ENCODE measurements around the gene SV2C. TPM values are rescaled to one million over a fixed set of nuclear protein-coding genes. Genes with fewer than 3 reads are reported as not detected.

SV2C gene
- total and polyA plus RNA-seq, 9 donors: under 0.01 to 0.09 (median 0.03) TPM; not detected in 1

GRCh38 chr5:76197726-76198125 is 114.5 kb downstream of the SV2C start:
- no peaks in the 10 kb centered on the region for H3K27me3 ChIP-seq (ENCODE audit: control insufficient read depth, insufficient read depth, low read length)
- DNase-seq: no peak
- H3K9me3 ChIP-seq (replicated peaks; ENCODE audit: control insufficient read depth, low read depth, low read length): no peaks in the 10 kb centered on the region
- no CpG with 5 or more reads among the region's 3 CpGs for WGBS (ENCODE audit: insufficient coverage)
- H3K4me1 ChIP-seq (ENCODE audit: control insufficient read depth, insufficient read depth, low read length): no peaks in the 10 kb centered on the region
- no peak overlapping the region for H3K27ac ChIP-seq (ENCODE audit: low read length)
- H3K36me3 ChIP-seq (ENCODE audit: control insufficient read depth, insufficient read depth, low read length): no peaks in the 10 kb centered on the region
- H3K4me3 ChIP-seq (ENCODE audit: low read length): no peak overlapping the region

GRCh38 chr5:76199336-76200318 is 116.4 kb downstream of the SV2C start:
- Histone ChIP-seq H3K27ac (ENCODE audit: low read length) (no peak overlapping the region), H3K27me3 (ENCODE audit: control insufficient read depth, insufficient read depth, low read length) (no peaks in the 10 kb centered on the region), H3K4me1 (ENCODE audit: control insufficient read depth, insufficient read depth, low read length) (no peaks in the 10 kb centered on the region), H3K36me3 (ENCODE audit: control insufficient read depth, insufficient read depth, low read length) (no peaks in the 10 kb centered on the region), H3K4me3 (ENCODE audit: low read length) (no peak overlapping the region), H3K9me3 (replicated peaks; ENCODE audit: control insufficient read depth, low read depth, low read length) (no peaks in the 10 kb centered on the region)
- peak; percentile 55 for DNase-seq
- WGBS (ENCODE audit: insufficient coverage): 27% methylated on average over 4 of the region's 6 CpGs

- no peaks in the 10 kb centered on the region for H3K36me3 ChIP-seq (ENCODE audit: control insufficient read depth, insufficient read depth, low read length)
- no peaks in the 10 kb centered on the region for H3K4me1 ChIP-seq (ENCODE audit: control insufficient read depth, insufficient read depth, low read length)
Observed at GRCh38 chr5:76202182-76202581, 119.0 kb downstream of the SV2C start.

GRCh38 chr5:76204191-76204590 is 121.0 kb downstream of the SV2C start:
- no peaks in the 10 kb centered on the region for H3K36me3 ChIP-seq (ENCODE audit: control insufficient read depth, insufficient read depth, low read length)
- DNase-seq: no peak
- H3K27me3 ChIP-seq (ENCODE audit: control insufficient read depth, insufficient read depth, low read length): no peaks in the 10 kb centered on the region
- no peak overlapping the region for H3K27ac ChIP-seq (ENCODE audit: low read length)
- no peak overlapping the region for H3K4me3 ChIP-seq (ENCODE audit: low read length)
- no peaks in the 10 kb centered on the region for H3K4me1 ChIP-seq (ENCODE audit: control insufficient read depth, insufficient read depth, low read length)
- no peaks in the 10 kb centered on the region for H3K9me3 ChIP-seq (replicated peaks; ENCODE audit: control insufficient read depth, low read depth, low read length)
- WGBS (ENCODE audit: insufficient coverage): no CpG with 5 or more reads among the region's 1 CpG

More at GRCh38 chr5:76202182-76202581, 119.0 kb downstream of the SV2C start:
- Histone ChIP-seq H3K4me3 (ENCODE audit: low read length) (no peak overlapping the region), H3K9me3 (replicated peaks; ENCODE audit: control insufficient read depth, low read depth, low read length) (no peaks in the 10 kb centered on the region), H3K27me3 (ENCODE audit: control insufficient read depth, insufficient read depth, low read length) (no peaks in the 10 kb centered on the region), H3K27ac (ENCODE audit: low read length) (no peak overlapping the region)
- no peak for DNase-seq
- 80% methylated on average over 2 of the region's 5 CpGs for WGBS (ENCODE audit: insufficient coverage)

- Histone ChIP-seq H3K27ac (ENCODE audit: low read length) (no peak overlapping the region), H3K27me3 (ENCODE audit: control insufficient read depth, insufficient read depth, low read length) (no peaks in the 10 kb centered on the region), H3K4me3 (ENCODE audit: low read length) (no peak overlapping the region), H3K4me1 (ENCODE audit: control insufficient read depth, insufficient read depth, low read length) (no peaks in the 10 kb centered on the region), H3K9me3 (replicated peaks; ENCODE audit: control insufficient read depth, low read depth, low read length) (no peaks in the 10 kb centered on the region), H3K36me3 (ENCODE audit: control insufficient read depth, insufficient read depth, low read length) (no peaks in the 10 kb centered on the region)
- peak; percentile 5 for DNase-seq
- WGBS (ENCODE audit: insufficient coverage): 50% methylated on average over 1 of the region's 3 CpGs
Observed at GRCh38 chr5:76204713-76205112, 121.5 kb downstream of the SV2C start.

GRCh38 chr5:76207120-76207519 is 123.9 kb downstream of the SV2C start:
- no CpG with 5 or more reads among the region's 2 CpGs for WGBS (ENCODE audit: insufficient coverage)
- no peaks in the 10 kb centered on the region for H3K27me3 ChIP-seq (ENCODE audit: control insufficient read depth, insufficient read depth, low read length)
- no peaks in the 10 kb centered on the region for H3K4me1 ChIP-seq (ENCODE audit: control insufficient read depth, insufficient read depth, low read length)
- no peaks in the 10 kb centered on the region for H3K9me3 ChIP-seq (replicated peaks; ENCODE audit: control insufficient read depth, low read depth, low read length)
- DNase-seq: no peak
- no peak overlapping the region for H3K4me3 ChIP-seq (ENCODE audit: low read length)
- H3K27ac ChIP-seq (ENCODE audit: low read length): no peak overlapping the region
- no peaks in the 10 kb centered on the region for H3K36me3 ChIP-seq (ENCODE audit: control insufficient read depth, insufficient read depth, low read length)

GRCh38 chr5:76209297-76209696 is 126.1 kb downstream of the SV2C start:
- DNase-seq: no peak
- H3K27me3 ChIP-seq (ENCODE audit: control insufficient read depth, insufficient read depth, low read length): no peaks in the 10 kb centered on the region
- no peak overlapping the region for H3K27ac ChIP-seq (ENCODE audit: low read length)
- no peak overlapping the region for H3K4me3 ChIP-seq (ENCODE audit: low read length)
- H3K36me3 ChIP-seq (ENCODE audit: control insufficient read depth, insufficient read depth, low read length): no peaks in the 10 kb centered on the region
- 88% methylated on average over 1 of the region's 2 CpGs for WGBS (ENCODE audit: insufficient coverage)
- no peaks in the 10 kb centered on the region for H3K4me1 ChIP-seq (ENCODE audit: control insufficient read depth, insufficient read depth, low read length)
- H3K9me3 ChIP-seq (replicated peaks; ENCODE audit: control insufficient read depth, low read depth, low read length): no peaks in the 10 kb centered on the region

GRCh38 chr5:76210946-76211345 is 127.8 kb downstream of the SV2C start:
- DNase-seq: no peak
- H3K4me1 ChIP-seq (ENCODE audit: control insufficient read depth, insufficient read depth, low read length): no peaks in the 10 kb centered on the region
- no peak overlapping the region for H3K4me3 ChIP-seq (ENCODE audit: low read length)
- no peaks in the 10 kb centered on the region for H3K36me3 ChIP-seq (ENCODE audit: control insufficient read depth, insufficient read depth, low read length)
- no peaks in the 10 kb centered on the region for H3K9me3 ChIP-seq (replicated peaks; ENCODE audit: control insufficient read depth, low read depth, low read length)
- H3K27me3 ChIP-seq (ENCODE audit: control insufficient read depth, insufficient read depth, low read length): no peaks in the 10 kb centered on the region
- H3K27ac ChIP-seq (ENCODE audit: low read length): no peak overlapping the region

GRCh38 chr5:76213858-76214257 is 130.7 kb downstream of the SV2C start:
- no peak for DNase-seq
- no peaks in the 10 kb centered on the region for H3K4me1 ChIP-seq (ENCODE audit: control insufficient read depth, insufficient read depth, low read length)
- H3K27me3 ChIP-seq (ENCODE audit: control insufficient read depth, insufficient read depth, low read length): no peaks in the 10 kb centered on the region
- H3K36me3 ChIP-seq (ENCODE audit: control insufficient read depth, insufficient read depth, low read length): no peaks in the 10 kb centered on the region
- no peaks in the 10 kb centered on the region for H3K9me3 ChIP-seq (replicated peaks; ENCODE audit: control insufficient read depth, low read depth, low read length)
- WGBS (ENCODE audit: insufficient coverage): no CpG with 5 or more reads among the region's 1 CpG
- H3K4me3 ChIP-seq (ENCODE audit: low read length): no peak overlapping the region
- H3K27ac ChIP-seq (ENCODE audit: low read length): no peak overlapping the region

- H3K4me3 ChIP-seq (ENCODE audit: low read length): no peak overlapping the region
- no peaks in the 10 kb centered on the region for H3K4me1 ChIP-seq (ENCODE audit: control insufficient read depth, insufficient read depth, low read length)
- H3K27ac ChIP-seq (ENCODE audit: low read length): no peak overlapping the region
- no CpG with 5 or more reads among the region's 4 CpGs for WGBS (ENCODE audit: insufficient coverage)
- no peaks in the 10 kb centered on the region for H3K36me3 ChIP-seq (ENCODE audit: control insufficient read depth, insufficient read depth, low read length)
- DNase-seq: no peak
- no peaks in the 10 kb centered on the region for H3K27me3 ChIP-seq (ENCODE audit: control insufficient read depth, insufficient read depth, low read length)
- H3K9me3 ChIP-seq (replicated peaks; ENCODE audit: control insufficient read depth, low read depth, low read length): no peaks in the 10 kb centered on the region
Observed at GRCh38 chr5:76216748-76217147, 133.6 kb downstream of the SV2C start.
